Colonic mucosa (tissue), 4 donors: ENCODE data around the gene GRM1. TPM values are rescaled to one million over a fixed set of nuclear protein-coding genes. Genes with fewer than 3 reads are reported as not detected.

Experiments
- DNase-seq: peaks from one replicate; pipeline ENCODE4 v3.0.0-alpha.2; 2020
- H3K27ac ChIP-seq: fragments of 200-600 bp; one replicate; pipeline ENCODE4 v1.8.0; 2021
- H3K27me3 ChIP-seq: fragments of 200-600 bp; one replicate; pipeline ENCODE4 v1.8.0; 2021
- H3K36me3 ChIP-seq: fragments of 200-600 bp; one replicate; pipeline ENCODE4 v1.8.0; 2021
- H3K4me1 ChIP-seq: fragments of 200-600 bp; one replicate; pipeline ENCODE4 v1.8.0; 2021; ENCODE audit warnings: mild to moderate bottlenecking
- H3K4me3 ChIP-seq: fragments of 200-600 bp; one replicate; pipeline ENCODE4 v1.8.0; 2021
- H3K9ac ChIP-seq, 2 donors: one replicate each; pipeline ENCODE4 v1.7.0; 2013; ENCODE audit warnings: control low read depth in 2 of 2, low read depth in 2 of 2, low read length in 2 of 2
- H3K9me3 ChIP-seq: fragments of 200-600 bp; one replicate; pipeline ENCODE4 v1.8.0; 2021
- CTCF ChIP-seq: fragments of 200-600 bp; IDR thresholded peaks from one replicate; pipeline ENCODE4 v1.8.0; 2022; ENCODE audit warnings: antibody characterized with exemption, mild to moderate bottlenecking
- intact Hi-C: fragments of 100-400 bp; cut with DNase I; formaldehyde crosslinking; loops from one replicate; pipeline ENCODE4 v1.14.1; 2022
- total RNA-seq, 2 donors: library from RNA; stranded (reverse); fragmentation: NEBNext Ultra II Directional in 1 of 2; extraction: Animal tissue kit (Norgen Biotek cat#: 25700) in 1 of 2; gene quantifications; one replicate each; pipeline ENCODE4 v1.2.1, GENCODE V29; 2021
- donor health status: healthy.
- donor health status: DM: no; HTN: no; CAD: no.
- donor health status: DM: no; HTN: no; CAD: no.

GRM1 gene
- total RNA-seq, 2 donors from 2014 or later, result 0.11 TPM; not detected in 1

- no peak for TF ChIP-seq CTCF
- Histone ChIP-seq H3K4me1 (no peaks in the 10 kb centered on the region), H3K9ac (no peak overlapping the region), H3K27me3 (no peaks in the 10 kb centered on the region), H3K9me3 (no peaks in the 10 kb centered on the region), H3K27ac (no peak overlapping the region), H3K4me3 (no peak overlapping the region), H3K36me3 (no peaks in the 10 kb centered on the region)
- intact Hi-C loops, result no loop called here
- no peak for DNase-seq
These were observed 391.4 kb downstream of the GRM1 start for GRCh38 chr6:146420255-146420654.

- no peak for TF ChIP-seq CTCF
- Histone ChIP-seq H3K9me3 (no peaks in the 10 kb centered on the region), H3K9ac (no peak overlapping the region), H3K4me1 (no peaks in the 10 kb centered on the region), H3K27me3 (no peaks in the 10 kb centered on the region), H3K36me3 (no peaks in the 10 kb centered on the region), H3K27ac (no peak overlapping the region), H3K4me3 (no peak overlapping the region)
- DNase-seq, result no peak
- intact Hi-C loops, result no loop called here
These were observed 394.0 kb downstream of the GRM1 start for GRCh38 chr6:146422789-146423375.

GRCh38 chr6:146423452-146423851 is 394.6 kb downstream of the GRM1 start:
- intact Hi-C loops, result no loop called here
- no peak overlapping the region for H3K4me3 ChIP-seq
- no peaks in the 10 kb centered on the region for H3K36me3 ChIP-seq
- no peak for TF ChIP-seq CTCF
- H3K27me3 ChIP-seq, result no peaks in the 10 kb centered on the region
- no peaks in the 10 kb centered on the region for H3K9me3 ChIP-seq
- no peak for DNase-seq
- no peak overlapping the region for H3K27ac ChIP-seq
- no peaks in the 10 kb centered on the region for H3K4me1 ChIP-seq
- no peak overlapping the region for H3K9ac ChIP-seq

GRCh38 chr6:146426516-146426915 is 397.7 kb downstream of the GRM1 start:
- Histone ChIP-seq H3K4me3 (no peak overlapping the region), H3K36me3 (no peaks in the 10 kb centered on the region), H3K27me3 (no peaks in the 10 kb centered on the region), H3K9ac (no peak overlapping the region), H3K9me3 (no peaks in the 10 kb centered on the region), H3K4me1 (no peaks in the 10 kb centered on the region), H3K27ac (no peak overlapping the region)
- intact Hi-C loops, result no loop called here
- DNase-seq, result no peak
- TF ChIP-seq CTCF, result no peak

- H3K9me3 ChIP-seq, result no peaks in the 10 kb centered on the region
- H3K27me3 ChIP-seq, result no peaks in the 10 kb centered on the region
- H3K27ac ChIP-seq, result no peak overlapping the region
- no peak overlapping the region for H3K4me3 ChIP-seq
- TF ChIP-seq CTCF, result no peak
- no peak overlapping the region for H3K9ac ChIP-seq
- H3K36me3 ChIP-seq, result no peaks in the 10 kb centered on the region
- intact Hi-C loops, result no loop called here
- no peaks in the 10 kb centered on the region for H3K4me1 ChIP-seq
- DNase-seq, result no peak
These were observed 401.0 kb downstream of the GRM1 start for GRCh38 chr6:146429831-146430230.
